OCI-LY1 (cell line): Measurements from ENCODE around the gene CACNG5.
A peak's percentile ranks its signal among the peaks of the same experiment; 100 is the strongest.

Experiments
- H2AFZ ChIP-seq: fragments of 200-600 bp; sonication (generic), shearing (Covaris generic); 2 replicates; pipeline ENCODE4 v1.6.0; 2014; ENCODE audit warnings: antibody characterized with exemption, mild to moderate bottlenecking, low read length
- H3F3A ChIP-seq: fragments of 200-600 bp; sonication (generic), shearing (Covaris generic); 2 replicates; pipeline ENCODE4 v1.6.0; 2014; ENCODE audit warnings: mild to moderate bottlenecking, antibody characterized with exemption, low read length, moderate library complexity; ENCODE audit not compliant: insufficient read depth
- H3K27ac ChIP-seq: fragments of 200-600 bp; sonication (generic); 2 replicates; pipeline ENCODE4 v1.5.1; 2014; ENCODE audit warnings: low read length, mixed run types, mild to moderate bottlenecking, low read depth; ENCODE audit not compliant: poor library complexity, severe bottlenecking
- H3K27me3 ChIP-seq: fragments of 200-600 bp; sonication (generic); 2 replicates; pipeline ENCODE4 v1.6.0; 2014; ENCODE audit warnings: antibody characterized with exemption, mild to moderate bottlenecking, low read length, moderate library complexity; ENCODE audit not compliant: insufficient read depth
- H3K36me3 ChIP-seq: fragments of 200-600 bp; sonication (generic); 2 replicates; pipeline ENCODE4 v1.6.1; 2014; ENCODE audit warnings: mild to moderate bottlenecking, antibody characterized with exemption, low read length, moderate library complexity, mixed read lengths; ENCODE audit not compliant: insufficient read depth
- H3K4me1 ChIP-seq: fragments of 200-600 bp; sonication (generic); 2 replicates; pipeline ENCODE4 v1.5.1; 2014; ENCODE audit warnings: mild to moderate bottlenecking, low read length, moderate library complexity; ENCODE audit not compliant: insufficient read depth, severe bottlenecking
- H3K4me2 ChIP-seq: fragments of 200-600 bp; sonication (generic), shearing (Covaris generic); 2 replicates; pipeline ENCODE4 v1.6.1; 2014; ENCODE audit warnings: low read length
- H3K4me3 ChIP-seq: fragments of 200-600 bp; sonication (generic); 2 replicates; pipeline ENCODE4 v1.5.1; 2014; ENCODE audit warnings: low read length, low read depth, mild to moderate bottlenecking, mixed read lengths; ENCODE audit not compliant: poor library complexity, severe bottlenecking
- H3K79me2 ChIP-seq: fragments of 200-600 bp; shearing (Covaris generic); 2 replicates; pipeline ENCODE4 v1.6.1; 2016; ENCODE audit warnings: mixed run types, low read length, mixed read lengths; ENCODE audit not compliant: insufficient read depth
- H3K9ac ChIP-seq: fragments of 200-600 bp; sonication (generic), shearing (Covaris generic); 2 replicates; pipeline ENCODE4 v1.6.1; 2014; ENCODE audit warnings: mild to moderate bottlenecking, low read length, mixed read lengths
- H3K9me2 ChIP-seq: fragments of 200-600 bp; sonication (generic), shearing (Covaris generic); 2 replicates; pipeline ENCODE4 v1.6.1; 2014; ENCODE audit warnings: low read depth, mild to moderate bottlenecking, low read length, mixed read lengths
- H3K9me3 ChIP-seq: fragments of 200-600 bp; shearing (Covaris generic); 2 replicates; pipeline ENCODE4 v1.6.1; 2014; ENCODE audit warnings: low read length, mixed read lengths
- H4K20me1 ChIP-seq: fragments of 200-600 bp; sonication (generic), shearing (Covaris generic); 2 replicates; pipeline ENCODE4 v1.6.0; 2016; ENCODE audit warnings: mild to moderate bottlenecking, low read length; ENCODE audit not compliant: insufficient read depth
- EZH2 ChIP-seq: fragments of 200-600 bp; sonication (generic), shearing (Covaris generic); IDR thresholded peaks from 2 replicates; pipeline ENCODE4 v1.8.0; 2017; ENCODE audit warnings: borderline replicate concordance, mixed run types, mild to moderate bottlenecking, antibody characterized with exemption, low read length, moderate library complexity, mixed read lengths
- TF ChIP-seq, protein P1 (sequence below): fragments of 200-600 bp; sonication (generic), shearing (Covaris generic); IDR thresholded peaks from 2 replicates; pipeline ENCODE4 v1.5.1; 2017; ENCODE audit warnings: mild to moderate bottlenecking, antibody characterized with exemption, low read length, moderate library complexity, mixed read lengths

The CACNG5 gene

GRCh38 chr17:66799849-66800537 lies 34.9 kb upstream of the CACNG5 start:
- no peak overlapping the region for H2AFZ ChIP-seq
- no peaks in the 10 kb centered on the region for H4K20me1 ChIP-seq
- no peak overlapping the region; the same call in 1 of the 2 replicates for H3K9ac ChIP-seq
- H3K9me2 ChIP-seq = no peaks in the 10 kb centered on the region
- no peak overlapping the region for H3K4me2 ChIP-seq
- no peak overlapping the region for H3K4me3 ChIP-seq
- H3K4me1 ChIP-seq = peaks cover 10% of the 10 kb centered on the region
- peaks cover 10% of the 10 kb centered on the region; the same call in 1 of the 2 replicates for H3K36me3 ChIP-seq
- no peaks in the 10 kb centered on the region for H3F3A ChIP-seq
- no peaks in the 10 kb centered on the region for H3K9me3 ChIP-seq
- no peaks in the 10 kb centered on the region for H3K27me3 ChIP-seq
- TF ChIP-seq, protein P1, sequence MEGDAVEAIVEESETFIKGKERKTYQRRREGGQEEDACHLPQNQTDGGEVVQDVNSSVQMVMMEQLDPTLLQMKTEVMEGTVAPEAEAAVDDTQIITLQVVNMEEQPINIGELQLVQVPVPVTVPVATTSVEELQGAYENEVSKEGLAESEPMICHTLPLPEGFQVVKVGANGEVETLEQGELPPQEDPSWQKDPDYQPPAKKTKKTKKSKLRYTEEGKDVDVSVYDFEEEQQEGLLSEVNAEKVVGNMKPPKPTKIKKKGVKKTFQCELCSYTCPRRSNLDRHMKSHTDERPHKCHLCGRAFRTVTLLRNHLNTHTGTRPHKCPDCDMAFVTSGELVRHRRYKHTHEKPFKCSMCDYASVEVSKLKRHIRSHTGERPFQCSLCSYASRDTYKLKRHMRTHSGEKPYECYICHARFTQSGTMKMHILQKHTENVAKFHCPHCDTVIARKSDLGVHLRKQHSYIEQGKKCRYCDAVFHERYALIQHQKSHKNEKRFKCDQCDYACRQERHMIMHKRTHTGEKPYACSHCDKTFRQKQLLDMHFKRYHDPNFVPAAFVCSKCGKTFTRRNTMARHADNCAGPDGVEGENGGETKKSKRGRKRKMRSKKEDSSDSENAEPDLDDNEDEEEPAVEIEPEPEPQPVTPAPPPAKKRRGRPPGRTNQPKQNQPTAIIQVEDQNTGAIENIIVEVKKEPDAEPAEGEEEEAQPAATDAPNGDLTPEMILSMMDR = peak; percentile 49; the same call in 1 of the 2 replicates
- TF ChIP-seq EZH2 = no peak
- peak overlapping the region; percentile 57 for H3K27ac ChIP-seq
- no peaks in the 10 kb centered on the region for H3K79me2 ChIP-seq

DNA sequence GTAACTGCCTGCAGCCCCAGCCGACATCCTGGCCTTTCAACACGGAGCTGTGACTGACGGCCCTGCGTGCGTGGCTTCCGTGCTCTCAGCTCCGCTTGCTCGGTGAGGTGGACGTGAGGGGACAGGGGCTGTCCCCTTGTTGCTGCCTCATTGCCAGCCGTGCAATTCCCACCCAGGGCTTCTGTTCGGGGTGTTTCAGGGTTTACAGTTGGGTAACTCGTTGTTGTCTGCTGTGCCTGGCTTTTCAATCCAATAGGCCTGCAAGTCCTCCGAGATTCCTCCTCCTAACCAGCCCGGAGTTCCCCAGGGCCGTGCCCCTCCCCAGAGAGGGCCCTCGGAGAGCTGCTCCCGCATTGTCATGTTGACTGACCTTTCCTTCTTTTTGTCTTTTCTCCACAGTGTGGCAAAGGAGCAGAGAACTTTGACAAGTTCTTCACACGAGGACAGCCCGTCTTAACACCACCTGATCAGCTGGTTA lies 31.4 kb upstream of the CACNG5 start:
- H3F3A ChIP-seq = no peaks in the 10 kb centered on the region
- TF ChIP-seq, protein P1 = no peak
- TF ChIP-seq EZH2 = no peak
- no peak overlapping the region for H2AFZ ChIP-seq
- no peak overlapping the region for H3K27ac ChIP-seq
- no peak overlapping the region for H3K4me3 ChIP-seq
- H3K79me2 ChIP-seq = no peaks in the 10 kb centered on the region
- no peak overlapping the region for H3K4me2 ChIP-seq
- no peak overlapping the region for H3K9ac ChIP-seq
- H3K36me3 ChIP-seq = no peaks in the 10 kb centered on the region; the same call in 1 of the 2 replicates
- H3K9me2 ChIP-seq = no peaks in the 10 kb centered on the region
- peaks cover 43% of the 10 kb centered on the region for H3K4me1 ChIP-seq
- H3K27me3 ChIP-seq = no peaks in the 10 kb centered on the region
- no peaks in the 10 kb centered on the region for H3K9me3 ChIP-seq
- no peaks in the 10 kb centered on the region for H4K20me1 ChIP-seq

DNA sequence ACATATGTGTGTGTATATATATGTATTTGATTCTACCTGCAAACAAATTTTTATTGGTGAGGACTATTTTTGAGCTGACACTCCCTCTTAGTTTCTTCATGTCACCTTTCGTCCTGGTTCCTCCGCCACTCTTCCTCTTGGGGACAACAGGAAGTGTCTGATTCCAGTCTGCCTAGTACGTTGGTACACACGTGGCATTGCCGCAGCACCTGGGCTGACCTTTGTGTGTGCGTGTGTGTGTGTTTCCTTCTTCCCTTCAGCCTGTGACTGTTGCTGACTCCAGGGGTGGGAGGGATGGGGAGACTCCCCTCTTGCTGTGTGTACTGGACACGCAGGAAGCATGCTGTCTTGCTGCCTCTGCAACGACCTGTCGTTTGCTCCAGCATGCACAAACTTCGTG lies 29.4 kb upstream of the CACNG5 start:
- H3K9me3 ChIP-seq = no peaks in the 10 kb centered on the region
- no peaks in the 10 kb centered on the region for H3K9me2 ChIP-seq
- H3K4me1 ChIP-seq = peaks cover 46% of the 10 kb centered on the region
- no peaks in the 10 kb centered on the region for H3K79me2 ChIP-seq
- H3K27me3 ChIP-seq = no peaks in the 10 kb centered on the region
- H3K36me3 ChIP-seq = no peaks in the 10 kb centered on the region; the same call in 1 of the 2 replicates
- H3K27ac ChIP-seq = no peak overlapping the region
- no peaks in the 10 kb centered on the region for H4K20me1 ChIP-seq
- H3K9ac ChIP-seq = no peak overlapping the region
- no peaks in the 10 kb centered on the region for H3F3A ChIP-seq
- no peak overlapping the region for H3K4me3 ChIP-seq
- TF ChIP-seq, protein P1 = no peak
- no peak for TF ChIP-seq EZH2
- no peak overlapping the region; the same call in 1 of the 2 replicates for H3K4me2 ChIP-seq
- H2AFZ ChIP-seq = no peak overlapping the region
